WERI-Rb-1 (cell line): ENCODE measurements around the gene PFN3.

Experiments
- DNase-seq: peaks from one replicate; pipeline ENCODE4 v3.0.0-alpha.2; 2020
- H3K27ac ChIP-seq: fragments of 250-450 bp; sonication (Bioruptor Pico); 2 replicates; pipeline ENCODE4 v1.5.1; 2020; ENCODE audit warnings: mild to moderate bottlenecking, moderate library complexity
- H3K27me3 ChIP-seq: fragments of 250-450 bp; sonication (Bioruptor Pico); 2 replicates; pipeline ENCODE4 v1.5.1; 2021; ENCODE audit warnings: mild to moderate bottlenecking, low read depth, moderate library complexity; ENCODE audit not compliant: insufficient read depth, severe bottlenecking
- H3K36me3 ChIP-seq: fragments of 250-450 bp; sonication (Bioruptor Pico); 2 replicates; pipeline ENCODE4 v1.5.1; 2020; ENCODE audit warnings: mild to moderate bottlenecking, moderate library complexity
- H3K4me3 ChIP-seq: 2 replicates; pipeline ENCODE4 v1.5.1; 2011; ENCODE audit warnings: low read depth, mild to moderate bottlenecking, control low read depth, low read length
- H3K9me3 ChIP-seq: fragments of 250-450 bp; sonication (Bioruptor Pico); 2 replicates; pipeline ENCODE4 v1.5.1; 2021; ENCODE audit warnings: mild to moderate bottlenecking, moderate library complexity; ENCODE audit not compliant: severe bottlenecking
- TF ChIP-seq, protein P1 (sequence below): IDR thresholded peaks from 2 replicates; pipeline ENCODE4 v1.5.1; 2011; ENCODE audit warnings: low read depth, mild to moderate bottlenecking, control low read depth, inconsistent platforms, low read length

Gene PFN3

GRCh38 chr5:177365845-177366527 is 34.5 kb downstream of the PFN3 start:
- Histone ChIP-seq H3K27me3 (no peaks in the 10 kb centered on the region), H3K36me3 (no peaks in the 10 kb centered on the region), H3K27ac (no peak overlapping the region), H3K9me3 (no peaks in the 10 kb centered on the region), H3K4me3 (no peak overlapping the region)
- DNase-seq: no peak
- TF ChIP-seq, protein P1, sequence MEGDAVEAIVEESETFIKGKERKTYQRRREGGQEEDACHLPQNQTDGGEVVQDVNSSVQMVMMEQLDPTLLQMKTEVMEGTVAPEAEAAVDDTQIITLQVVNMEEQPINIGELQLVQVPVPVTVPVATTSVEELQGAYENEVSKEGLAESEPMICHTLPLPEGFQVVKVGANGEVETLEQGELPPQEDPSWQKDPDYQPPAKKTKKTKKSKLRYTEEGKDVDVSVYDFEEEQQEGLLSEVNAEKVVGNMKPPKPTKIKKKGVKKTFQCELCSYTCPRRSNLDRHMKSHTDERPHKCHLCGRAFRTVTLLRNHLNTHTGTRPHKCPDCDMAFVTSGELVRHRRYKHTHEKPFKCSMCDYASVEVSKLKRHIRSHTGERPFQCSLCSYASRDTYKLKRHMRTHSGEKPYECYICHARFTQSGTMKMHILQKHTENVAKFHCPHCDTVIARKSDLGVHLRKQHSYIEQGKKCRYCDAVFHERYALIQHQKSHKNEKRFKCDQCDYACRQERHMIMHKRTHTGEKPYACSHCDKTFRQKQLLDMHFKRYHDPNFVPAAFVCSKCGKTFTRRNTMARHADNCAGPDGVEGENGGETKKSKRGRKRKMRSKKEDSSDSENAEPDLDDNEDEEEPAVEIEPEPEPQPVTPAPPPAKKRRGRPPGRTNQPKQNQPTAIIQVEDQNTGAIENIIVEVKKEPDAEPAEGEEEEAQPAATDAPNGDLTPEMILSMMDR: no peak

GRCh38 chr5:177364159-177364962 is 36.1 kb downstream of the PFN3 start:
- DNase-seq: no peak
- TF ChIP-seq, protein P1: no peak
- no peaks in the 10 kb centered on the region for H3K9me3 ChIP-seq
- H3K27ac ChIP-seq: no peak overlapping the region
- no peaks in the 10 kb centered on the region for H3K27me3 ChIP-seq
- H3K4me3 ChIP-seq: no peak overlapping the region
- H3K36me3 ChIP-seq: no peaks in the 10 kb centered on the region

GRCh38 chr5:177363565-177363964 is 36.9 kb downstream of the PFN3 start:
- Histone ChIP-seq H3K36me3 (no peaks in the 10 kb centered on the region), H3K4me3 (no peak overlapping the region), H3K27me3 (no peaks in the 10 kb centered on the region), H3K27ac (no peak overlapping the region), H3K9me3 (no peaks in the 10 kb centered on the region)
- TF ChIP-seq, protein P1: no peak
- DNase-seq: no peak

GRCh38 chr5:177362610-177363507 is 37.6 kb downstream of the PFN3 start:
- TF ChIP-seq, protein P1: no peak
- Histone ChIP-seq H3K4me3 (peak overlapping the region; percentile 28), H3K9me3 (no peaks in the 10 kb centered on the region), H3K27me3 (no peaks in the 10 kb centered on the region), H3K27ac (no peak overlapping the region), H3K36me3 (no peaks in the 10 kb centered on the region)
- DNase-seq: no peak

- Histone ChIP-seq H3K9me3 (no peaks in the 10 kb centered on the region), H3K27me3 (no peaks in the 10 kb centered on the region), H3K36me3 (no peaks in the 10 kb centered on the region), H3K4me3 (no peak overlapping the region), H3K27ac (no peak overlapping the region)
- no peak for DNase-seq
- TF ChIP-seq, protein P1: no peak
Measured at GRCh38 chr5:177362292-177362609, 38.2 kb downstream of the PFN3 start.
